H1 (cell line): ENCODE results near the gene GATC. TPM values are rescaled to one million over a fixed set of nuclear protein-coding genes. Genes with fewer than 3 reads are reported as not detected.

ENCODE experiments used
- CTCF ChIA-PET: fragments of 300-600 bp; sonication (Branson Sonifier 250); formaldehyde crosslinking; loops from one replicate; lab custom pipeline; 2021; ENCODE audit not compliant: partially characterized antibody; lab: Charles Lee
- POLR2A ChIA-PET: fragments of 300-600 bp; sonication (Branson Sonifier 250); formaldehyde crosslinking; loops from one replicate; lab custom pipeline; 2021; ENCODE audit warnings: inconsistent platforms; ENCODE audit not compliant: partially characterized antibody; lab: Charles Lee
- DNase-seq, 2 experiments: peaks; one replicate each; pipeline versions ENCODE4 v3.0.0 to v3.0.0-alpha.2; 2010 to 2022; ENCODE audit warnings: low spot score in 2 of 2, low read depth in 1 of 2, mixed read lengths in 1 of 2
- FAIRE-seq: peaks from 2 replicates; lab custom pipeline; 2011; peaks lifted over from hg19 to GRCh38; lab: Jason Lieb, UNC
- H2AFZ ChIP-seq: 2 replicates; pipeline ENCODE4 v1.8.1; 2012; ENCODE audit warnings: low read length, inconsistent platforms
- H2AK5ac ChIP-seq: 2 replicates; pipeline ENCODE4 v1.6.1; 2013; ENCODE audit warnings: low read depth, low read length
- H2BK120ac ChIP-seq: replicated peaks from 2 replicates; pipeline ENCODE3; 2013; ENCODE audit warnings: low read depth, low read length, inconsistent platforms
- H2BK12ac ChIP-seq: 2 replicates; pipeline ENCODE4 v1.6.1; 2013; ENCODE audit warnings: low read depth, low read length
- H2BK15ac ChIP-seq: 2 replicates; pipeline ENCODE4 v1.6.1; 2013; ENCODE audit warnings: low read length
- H2BK20ac ChIP-seq: 2 replicates; pipeline ENCODE4 v1.6.1; 2013; ENCODE audit warnings: low read length
- H2BK5ac ChIP-seq: 2 replicates; pipeline ENCODE4 v1.6.1; 2013; ENCODE audit warnings: low read depth, low read length
- H3K14ac ChIP-seq: 2 replicates; pipeline ENCODE4 v1.6.1; 2013; ENCODE audit warnings: inconsistent platforms; ENCODE audit not compliant: insufficient read length
- H3K18ac ChIP-seq: 2 replicates; pipeline ENCODE4 v1.6.1; 2013; ENCODE audit warnings: low read length; ENCODE audit errors: extremely low read depth
- H3K23ac ChIP-seq: 2 replicates; pipeline ENCODE4 v1.6.1; 2013; ENCODE audit warnings: inconsistent platforms; ENCODE audit not compliant: insufficient read length
- H3K23me2 ChIP-seq: 2 replicates; pipeline ENCODE4 v1.6.1; 2013; ENCODE audit warnings: low read depth, low read length
- H3K27ac ChIP-seq: 2 replicates; pipeline ENCODE4 v1.6.1; 2011; ENCODE audit warnings: low read depth, low read length, inconsistent platforms
- H3K27me3 ChIP-seq, 4 experiments: replicated peaks in 1 of 4; 1 replicate in 1 of 4; 2 replicates in 3 of 4; pipeline versions ENCODE4 v1.6.1 to v1.8.1; 2011 to 2013; ENCODE audit warnings: low read length in 3 of 4, mild to moderate bottlenecking in 3 of 4, inconsistent platforms in 2 of 4, mixed read lengths in 2 of 4, moderate library complexity in 1 of 4; ENCODE audit not compliant: control insufficient read depth in 3 of 4, insufficient read depth in 3 of 4; ENCODE audit errors: extremely low read depth in 1 of 4
- H3K36me3 ChIP-seq, 4 experiments: 2 replicates each; pipeline versions ENCODE4 v1.6.1 to v1.8.1; 2011 to 2013; ENCODE audit warnings: mild to moderate bottlenecking in 4 of 4, low read length in 3 of 4, moderate library complexity in 2 of 4, control low read depth in 1 of 4, inconsistent platforms in 1 of 4; ENCODE audit not compliant: insufficient read depth in 4 of 4, control insufficient read depth in 2 of 4
- H3K4ac ChIP-seq: replicated peaks from 2 replicates; pipeline ENCODE3; 2013; ENCODE audit warnings: low read length, low read depth, mixed read lengths, inconsistent platforms; ENCODE audit not compliant: insufficient read length
- H3K4me1 ChIP-seq, 4 experiments: replicated peaks in 1 of 4; 1 replicate in 1 of 4; 2 replicates in 3 of 4; pipeline versions ENCODE4 v1.6.1 to v1.8.1; 2011 to 2013; ENCODE audit warnings: low read length in 3 of 4, inconsistent platforms in 2 of 4, mixed read lengths in 1 of 4; ENCODE audit not compliant: insufficient read depth in 4 of 4, control insufficient read depth in 3 of 4
- H3K4me2 ChIP-seq, 2 experiments: 2 replicates each; pipeline versions ENCODE4 v1.6.1 to v1.8.1; 2011 to 2013; ENCODE audit warnings: low read depth in 2 of 2, low read length in 2 of 2, control low read depth in 1 of 2, inconsistent platforms in 1 of 2, mild to moderate bottlenecking in 1 of 2; ENCODE audit not compliant: insufficient read depth in 1 of 2
- H3K4me3 ChIP-seq, 4 experiments: fragments of 200-600, 300-600 bp in 1 of 4; sonication (generic), shearing (Covaris generic), sonication (Bioruptor Twin) in 1 of 4; 2 replicates each; pipeline versions ENCODE4 v1.5.1 to v1.8.1; 2011 to 2016; ENCODE audit warnings: low read length in 4 of 4, low read depth in 3 of 4, control low read depth in 2 of 4, inconsistent platforms in 2 of 4, mild to moderate bottlenecking in 2 of 4, mixed read lengths in 1 of 4, moderate library complexity in 1 of 4; ENCODE audit not compliant: insufficient read depth in 2 of 4; ENCODE audit errors: extremely low read depth in 1 of 4
- H3K56ac ChIP-seq: replicated peaks from 2 replicates; pipeline ENCODE3; 2013; ENCODE audit warnings: low read depth, mild to moderate bottlenecking, mixed read lengths, low read length, inconsistent platforms; ENCODE audit not compliant: insufficient read length
- H3K79me1 ChIP-seq: 2 replicates; pipeline ENCODE4 v1.6.1; 2013; ENCODE audit warnings: low read depth, low read length, control low read depth
- H3K79me2 ChIP-seq, 2 experiments: 2 replicates each; pipeline versions ENCODE4 v1.6.1 to v1.8.1; 2012 to 2013; ENCODE audit warnings: low read length in 2 of 2, mild to moderate bottlenecking in 2 of 2, inconsistent platforms in 1 of 2; ENCODE audit not compliant: insufficient read depth in 2 of 2, control insufficient read depth in 1 of 2
- H3K9ac ChIP-seq, 4 experiments: replicated peaks in 1 of 4; 1 replicate in 1 of 4; 2 replicates in 3 of 4; pipeline versions ENCODE4 v1.6.1 to v1.8.1; 2011 to 2013; ENCODE audit warnings: low read depth in 3 of 4, low read length in 3 of 4, control low read depth in 2 of 4, mild to moderate bottlenecking in 2 of 4, moderate library complexity in 2 of 4, inconsistent platforms in 1 of 4; ENCODE audit errors: extremely low read depth in 1 of 4
- H3K9me3 ChIP-seq, 2 experiments: 2 replicates each; pipeline versions ENCODE4 v1.6.1 to v1.8.1; 2012 to 2013; ENCODE audit warnings: mild to moderate bottlenecking in 2 of 2, moderate library complexity in 2 of 2, control low read depth in 1 of 2, inconsistent platforms in 1 of 2, low read depth in 1 of 2, low read length in 1 of 2, mixed read lengths in 1 of 2; ENCODE audit not compliant: insufficient read depth in 2 of 2
- H4K20me1 ChIP-seq, 2 experiments: replicated peaks in 1 of 2; 2 replicates each; pipeline versions ENCODE3 to v1.8.1; 2011 to 2013; ENCODE audit warnings: inconsistent platforms in 2 of 2, low read length in 2 of 2, mild to moderate bottlenecking in 1 of 2; ENCODE audit not compliant: insufficient read depth in 2 of 2, control insufficient read depth in 1 of 2
- H4K5ac ChIP-seq: 2 replicates; pipeline ENCODE4 v1.6.1; 2013; ENCODE audit warnings: low read length, low read depth, mixed read lengths, inconsistent platforms; ENCODE audit not compliant: insufficient read length
- H4K8ac ChIP-seq: 2 replicates; pipeline ENCODE4 v1.8.0; 2013; ENCODE audit warnings: mild to moderate bottlenecking, moderate library complexity, low read length, inconsistent platforms; ENCODE audit not compliant: insufficient read depth; ENCODE audit errors: extremely low read depth
- H4K91ac ChIP-seq: replicated peaks from 2 replicates; pipeline ENCODE3; 2013; ENCODE audit warnings: low read length, mixed read lengths, inconsistent platforms; ENCODE audit not compliant: insufficient read length
- E2F6 ChIP-seq: IDR thresholded peaks from 2 replicates; pipeline ENCODE4 v1.6.1; 2012; ENCODE audit warnings: inconsistent platforms
- GABPA ChIP-seq: IDR thresholded peaks from 2 replicates; pipeline ENCODE4 v1.6.1; 2011; ENCODE audit warnings: mild to moderate bottlenecking, low read length, moderate library complexity, borderline replicate concordance; ENCODE audit not compliant: insufficient read depth
- KDM1A ChIP-seq: fragments of 200-600, 300-600 bp; sonication (generic); IDR thresholded peaks from 2 replicates; pipeline ENCODE4 v1.7.1; 2016; ENCODE audit warnings: mild to moderate bottlenecking, low read length, borderline replicate concordance
- KDM5A ChIP-seq: fragments of 200-600 bp; IDR thresholded peaks from 2 replicates; pipeline ENCODE4 v1.7.1; 2012; ENCODE audit warnings: mild to moderate bottlenecking, low read length, inconsistent platforms, mixed read lengths
- POLR2AphosphoS5 ChIP-seq: IDR thresholded peaks from 2 replicates; pipeline ENCODE4 v1.6.1; 2011; ENCODE audit warnings: low read depth, low read length
- POU5F1 ChIP-seq: IDR thresholded peaks from 2 replicates; pipeline ENCODE4 v1.6.1; 2011; ENCODE audit warnings: low read depth, mild to moderate bottlenecking, low read length, moderate library complexity
- RAD21 ChIP-seq, 2 experiments: IDR thresholded peaks in 1 of 2; conservative IDR thresholded peaks in 1 of 2; 2 replicates each; pipeline ENCODE4 v1.6.1; 2011; ENCODE audit warnings: low read depth in 2 of 2, low read length in 2 of 2, improper control_type of control experiment in 1 of 2, inconsistent platforms in 1 of 2, mild to moderate bottlenecking in 1 of 2, moderate library complexity in 1 of 2
- SIX5 ChIP-seq: IDR thresholded peaks from 2 replicates; pipeline ENCODE4 v1.6.1; 2011; ENCODE audit warnings: mild to moderate bottlenecking, low read depth, low read length
- SP2 ChIP-seq: IDR thresholded peaks from 2 replicates; pipeline ENCODE4 v1.6.1; 2012; ENCODE audit warnings: mild to moderate bottlenecking, low read length, inconsistent platforms
- SUZ12 ChIP-seq: fragments of 200-600 bp; sonication (generic); IDR thresholded peaks from 2 replicates; pipeline ENCODE4 v1.6.1; 2012; ENCODE audit warnings: mild to moderate bottlenecking, inconsistent platforms, low read length, moderate library complexity, mixed read lengths
- WGBS, 2 experiments: shearing (Covaris generic) in 1 of 2; methylation state at CpG; one replicate each; pipeline versions ENCODE4 v1.1.6 to v1.1.7; 2013 to 2015; ENCODE audit warnings: low lambda C conversion rate in 2 of 2, mixed read lengths in 2 of 2, inconsistent platforms in 1 of 2, low coverage in 1 of 2, missing lambda C conversion rate in 1 of 2; ENCODE audit not compliant: insufficient replicate concordance in 2 of 2, insufficient coverage in 1 of 2, insufficient read length in 1 of 2; ENCODE audit errors: extremely low coverage in 1 of 2, missing lambda C conversion rate in 1 of 2; 5-methylcytosine and 5-hydroxymethylcytosine counted together
- polyA plus RNA-seq, 7 experiments: library from polyadenylated mRNA; depleted of rRNA in 3 of 7; stranded (reverse) in 5 of 7; unstranded in 2 of 7; fragments of >200 nt in 5 of 7; fragments of 200-250 nt in 2 of 7; gene quantifications; 1 replicate in 5 of 7; 2 replicates in 1 of 7; 4 replicates in 1 of 7; pipeline versions ENCODE4 v1.2.1 to v1.2.3, GENCODE V29; 2011 to 2013; ENCODE audit warnings: missing spikeins in 2 of 7, mixed read lengths in 2 of 7
- total RNA-seq: library from RNA; stranded (reverse); fragmentation: NEBNext Ultra II Directional; extraction: Animal tissue kit (Norgen Biotek cat#: 25700); gene quantifications from 2 replicates; pipeline ENCODE4 v1.2.1, GENCODE V29; 2021

The GATC gene
- total and polyA plus RNA-seq, 2 of the 8 experiments (the other 6 are each of a cell fraction or from before 2014, with no cell fraction given): 13.2 to 30.4 TPM

- 49% methylated on average over 5 of the region's 6 CpGs; no CpG with 5 or more reads in 1 of the 2 experiments for WGBS, 2 experiments
- Histone ChIP-seq H2AFZ (no peak overlapping the region), H3K23me2 (peaks cover 2% of the 10 kb centered on the region; the same call in 1 of the 2 replicates), H4K91ac (no peak overlapping the region), H2BK5ac (no peak overlapping the region), H3K4me3 (peak overlapping the region in 1 of 4 experiments; percentile 37; a peak in 2 of 8 replicates), H3K79me1 (no peaks in the 10 kb centered on the region), H4K5ac (no peak overlapping the region), H3K79me2 (peaks cover 9 to 38% of the 10 kb centered on the region in 2 experiments; a peak in 3 of 4 replicates), H3K36me3 (peaks cover 7 to 32% (median 18%) of the 10 kb centered on the region in 4 experiments; a peak in 7 of 8 replicates), H3K4me1 (peaks cover 0 to 2% (median under 1%) of the 10 kb centered on the region in 4 experiments; a peak in 1 of 7 replicates), H3K27ac (no peak overlapping the region), H3K23ac (no peak overlapping the region), H3K27me3 (no peaks in the 10 kb centered on the region), H3K18ac (no peak overlapping the region), H2BK120ac (no peak overlapping the region), H2BK15ac (no peak overlapping the region), H2BK12ac (no peak overlapping the region), H2AK5ac (no peak overlapping the region), H3K4ac (no peak overlapping the region), H2BK20ac (no peak overlapping the region), H3K56ac (no peak overlapping the region), H3K14ac (no peak overlapping the region), H3K9me3 (no peaks in the 10 kb centered on the region), H4K20me1 (peaks cover 3 to 10% of the 10 kb centered on the region in 2 experiments), H4K8ac (no peak overlapping the region), H3K4me2 (peak overlapping the region in 1 of 2 experiments; percentile 48), H3K9ac (peak overlapping the region in 1 of 4 experiments; percentile 8; a peak in 1 of 7 replicates)
- ChIA-PET CTCF (interaction anchor here (0.7 to 13.9 kb wide), 22 partner anchors 10 to 213 kb away, joined by 3 to 310 read pairs (median 4); no protein-coding TSS in a partner anchor), POLR2A (interaction anchor here (0.7 to 1.8 kb wide), 9 partner anchors 13 to 244 kb away, joined by 3 to 7 read pairs (median 3); no protein-coding TSS in a partner anchor)
- DNase-seq (peak in 1 of 2 experiments; percentile 70), FAIRE-seq (no peak)
- no peak for TF ChIP-seq POLR2AphosphoS5
- TF ChIP-seq SP2: no peak
- no peak for TF ChIP-seq KDM5A
- no peak for TF ChIP-seq E2F6
- TF ChIP-seq POU5F1: no peak
- TF ChIP-seq RAD21 (IDR thresholded peaks at IDR 0.05 in 1 of 2, conservative IDR thresholded peaks at IDR 0.05 in 1 of 2; ENCODE audit: low read depth in 2 of 2, low read length in 2 of 2): peak; percentile 47 to 58
- no peak for TF ChIP-seq SUZ12
- TF ChIP-seq GABPA: no peak
- TF ChIP-seq KDM1A: peak; percentile 32; the same call in 1 of the 2 replicates
- TF ChIP-seq SIX5: no peak
These were observed 6.5 kb upstream of the GATC start for GRCh38 chr12:120439646-120440247.
